HG02885 (cell line): ENCODE data around the gene SLC24A3.

Source experiments
- ATAC-seq: cut with Tn5 transposase; IDR thresholded peaks from one replicate; pipeline ENCODE4 v1.9.1; 2021; ENCODE audit warnings: mild to moderate bottlenecking; ENCODE audit not compliant: unreplicated experiment, poor library complexity

Gene SLC24A3

GRCh38 chr20:19771031-19771430 lies 558.6 kb downstream of the SLC24A3 start:
- no peak for ATAC-seq
